H1 (cell line): ENCODE measurements around the gene STX5. TPM values are rescaled to one million over a fixed set of nuclear protein-coding genes. Genes with fewer than 3 reads are reported as not detected.

Experiments
- ATF3 ChIP-seq: IDR thresholded peaks from 2 replicates; pipeline ENCODE4 v1.6.1; 2011; ENCODE audit warnings: low read depth, mild to moderate bottlenecking, low read length; ENCODE audit not compliant: insufficient read depth
- CBX5 ChIP-seq: fragments of 300-800, 300-1000 bp; sonication (generic); IDR thresholded peaks from 2 replicates; pipeline ENCODE4 v1.7.1; 2016; ENCODE audit warnings: antibody characterized with exemption, low read length, low read depth
- CEBPB ChIP-seq: IDR thresholded peaks from 2 replicates; pipeline ENCODE4 v1.6.1; 2012; ENCODE audit warnings: low read depth, low read length
- CHD2 ChIP-seq: IDR thresholded peaks from 2 replicates; pipeline ENCODE4 v1.6.1; 2012; ENCODE audit warnings: low read length, improper control_type of control experiment
- CREB1 ChIP-seq: IDR thresholded peaks from 2 replicates; pipeline ENCODE4 v1.6.1; 2012; ENCODE audit warnings: inconsistent platforms
- E2F6 ChIP-seq: IDR thresholded peaks from 2 replicates; pipeline ENCODE4 v1.6.1; 2012; ENCODE audit warnings: inconsistent platforms
- EZH2 ChIP-seq: fragments of 200-600 bp; sonication (generic); IDR thresholded peaks from 2 replicates; pipeline ENCODE4 v1.7.1; 2012; ENCODE audit warnings: low read depth, mild to moderate bottlenecking, moderate library complexity, low read length, inconsistent platforms; ENCODE audit not compliant: severe bottlenecking
- HDAC2 ChIP-seq, 2 experiments: fragments of 300-600 bp in 1 of 2; sonication (generic) in 1 of 2; IDR thresholded peaks; 2 replicates each; pipeline ENCODE4 v1.6.1; 2011 to 2012; ENCODE audit warnings: low read depth in 2 of 2, low read length in 2 of 2, mild to moderate bottlenecking in 2 of 2, moderate library complexity in 2 of 2, borderline replicate concordance in 1 of 2, inconsistent platforms in 1 of 2
- KDM4A ChIP-seq: IDR thresholded peaks from one replicate; pipeline ENCODE4 v1.7.1; 2012; ENCODE audit warnings: low read depth, mild to moderate bottlenecking, moderate library complexity, low read length, inconsistent platforms; ENCODE audit not compliant: severe bottlenecking
- KDM5A ChIP-seq: fragments of 200-600 bp; IDR thresholded peaks from 2 replicates; pipeline ENCODE4 v1.7.1; 2012; ENCODE audit warnings: mild to moderate bottlenecking, low read length, inconsistent platforms, mixed read lengths
- NRF1 ChIP-seq: IDR thresholded peaks from 2 replicates; pipeline ENCODE4 v1.6.1; 2011; ENCODE audit warnings: mild to moderate bottlenecking, low read depth, low read length, improper control_type of control experiment
- POU5F1 ChIP-seq: IDR thresholded peaks from 2 replicates; pipeline ENCODE4 v1.6.1; 2011; ENCODE audit warnings: low read depth, mild to moderate bottlenecking, low read length, moderate library complexity
- RBBP5 ChIP-seq: IDR thresholded peaks from 2 replicates; pipeline ENCODE4 v1.7.1; 2012; ENCODE audit warnings: low read depth, mild to moderate bottlenecking, inconsistent platforms, low read length, moderate library complexity, borderline replicate concordance
- RXRA ChIP-seq: IDR thresholded peaks from 2 replicates; pipeline ENCODE4 v1.6.1; 2011; ENCODE audit warnings: low read depth, mild to moderate bottlenecking, low read length, moderate library complexity; ENCODE audit not compliant: insufficient read depth
- SAP30 ChIP-seq: fragments of 300-600 bp; sonication (generic); IDR thresholded peaks from 2 replicates; pipeline ENCODE4 v1.7.1; 2012; ENCODE audit warnings: low read length, moderate library complexity, mild to moderate bottlenecking, inconsistent platforms; ENCODE audit not compliant: insufficient read depth, insufficient replicate concordance
- SIRT6 ChIP-seq: IDR thresholded peaks from one replicate; pipeline ENCODE4 v1.7.1; 2012; ENCODE audit warnings: low read length, inconsistent platforms
- SP1 ChIP-seq: IDR thresholded peaks from 2 replicates; pipeline ENCODE4 v1.6.1; 2011; ENCODE audit warnings: low read depth, low read length
- SP4 ChIP-seq: IDR thresholded peaks from 2 replicates; pipeline ENCODE4 v1.6.1; 2012; ENCODE audit warnings: low read length, inconsistent platforms
- SRF ChIP-seq: IDR thresholded peaks from 2 replicates; pipeline ENCODE4 v1.6.1; 2011; ENCODE audit warnings: mild to moderate bottlenecking, low read depth, low read length, moderate library complexity
- SUZ12 ChIP-seq: fragments of 200-600 bp; sonication (generic); IDR thresholded peaks from 2 replicates; pipeline ENCODE4 v1.6.1; 2012; ENCODE audit warnings: mild to moderate bottlenecking, inconsistent platforms, low read length, moderate library complexity, mixed read lengths
- TAF7 ChIP-seq: optimal IDR thresholded peaks from 2 replicates; pipeline ENCODE3; 2011; ENCODE audit warnings: low read depth, mild to moderate bottlenecking, inconsistent platforms, low read length, moderate library complexity, borderline replicate concordance
- TBP ChIP-seq: IDR thresholded peaks from 2 replicates; pipeline ENCODE4 v1.6.1; 2011; ENCODE audit warnings: low read depth, low read length, improper control_type of control experiment
- YY1 ChIP-seq: IDR thresholded peaks from 2 replicates; pipeline ENCODE4 v1.6.1; 2011; ENCODE audit warnings: low read depth, mild to moderate bottlenecking, low read length
- polyA plus RNA-seq, 7 experiments: library from polyadenylated mRNA; depleted of rRNA in 3 of 7; stranded (reverse) in 5 of 7; unstranded in 2 of 7; fragments of >200 nt in 5 of 7; fragments of 200-250 nt in 2 of 7; gene quantifications; 1 replicate in 5 of 7; 2 replicates in 1 of 7; 4 replicates in 1 of 7; pipeline versions ENCODE4 v1.2.1 to v1.2.3, GENCODE V29; 2011 to 2013; ENCODE audit warnings: missing spikeins in 2 of 7, mixed read lengths in 2 of 7
- total RNA-seq: library from RNA; stranded (reverse); fragmentation: NEBNext Ultra II Directional; extraction: Animal tissue kit (Norgen Biotek cat#: 25700); gene quantifications from 2 replicates; pipeline ENCODE4 v1.2.1, GENCODE V29; 2021

Gene STX5
- total and polyA plus RNA-seq, 2 of the 8 experiments (the other 6 are each of a cell fraction or from before 2014, with no cell fraction given), result 24.2 to 28.5 TPM

- peak; percentile 55; the same call in 1 of the 2 replicates for TF ChIP-seq RBBP5
- TF ChIP-seq CREB1, result no peak
- no peak for TF ChIP-seq SIRT6
- TF ChIP-seq TAF7, result no peak
- no peak for TF ChIP-seq E2F6
- no peak; the same call in 1 of the 2 replicates for TF ChIP-seq CHD2
- no peak for TF ChIP-seq SRF
- TF ChIP-seq YY1, result no peak
- no peak for TF ChIP-seq ATF3
- TF ChIP-seq SAP30, result no peak
- no peak for TF ChIP-seq RXRA
- peak; percentile 76; the same call in 1 of the 2 replicates for TF ChIP-seq SP1
- TF ChIP-seq TBP, result peak; percentile 60
- no peak for TF ChIP-seq EZH2
- peak in 1 of 2 experiments; percentile 66; a peak in 1 of 4 replicates for TF ChIP-seq HDAC2 (IDR thresholded peaks at IDR 0.05; ENCODE audit: borderline replicate concordance in 1 of 2, low read depth in 2 of 2, low read length in 2 of 2)
- TF ChIP-seq CEBPB, result peak; percentile 20
- TF ChIP-seq SUZ12, result no peak
- TF ChIP-seq NRF1, result no peak
- TF ChIP-seq KDM4A, result no peak
- TF ChIP-seq CBX5, result no peak
- TF ChIP-seq SP4, result 0 out of 2 replicates have a peak, but pooled peaks have one; percentile 20
- no peak for TF ChIP-seq KDM5A
- TF ChIP-seq POU5F1, result no peak
Measured at GRCh38 chr11:62757846-62758788, 73.7 kb downstream of the STX5 start (continued).
